IPS-15b (cell line): ENCODE data around the gene EFNA5.

Source experiments
- H3K27me3 ChIP-seq: one replicate; pipeline ENCODE4 v1.6.1; 2013; ENCODE audit warnings: low read length; ENCODE audit not compliant: control insufficient read depth, insufficient read depth
- H3K36me3 ChIP-seq: one replicate; pipeline ENCODE4 v1.6.1; 2013; ENCODE audit warnings: low read length; ENCODE audit not compliant: control insufficient read depth, insufficient read depth
- H3K4me1 ChIP-seq: one replicate; pipeline ENCODE4 v1.6.1; 2013; ENCODE audit warnings: mild to moderate bottlenecking, low read length; ENCODE audit not compliant: control insufficient read depth, insufficient read depth
- H3K4me3 ChIP-seq: one replicate; pipeline ENCODE4 v1.5.1; 2013; ENCODE audit warnings: low read depth, low read length
- H3K9ac ChIP-seq: one replicate; pipeline ENCODE4 v1.6.1; 2013; ENCODE audit warnings: low read depth, mild to moderate bottlenecking, low read length
- H3K9me3 ChIP-seq: one replicate; pipeline ENCODE4 v1.6.1; 2013; ENCODE audit warnings: mild to moderate bottlenecking, low read length; ENCODE audit not compliant: control insufficient read depth, insufficient read depth

Gene EFNA5

GRCh38 chr5:107368615-107369014, 302.1 kb downstream of the EFNA5 start:
- Histone ChIP-seq H3K36me3 (no peaks in the 10 kb centered on the region), H3K4me3 (no peak overlapping the region), H3K4me1 (peaks cover 16% of the 10 kb centered on the region), H3K9ac (no peak overlapping the region), H3K9me3 (no peaks in the 10 kb centered on the region), H3K27me3 (no peaks in the 10 kb centered on the region)

DNA sequence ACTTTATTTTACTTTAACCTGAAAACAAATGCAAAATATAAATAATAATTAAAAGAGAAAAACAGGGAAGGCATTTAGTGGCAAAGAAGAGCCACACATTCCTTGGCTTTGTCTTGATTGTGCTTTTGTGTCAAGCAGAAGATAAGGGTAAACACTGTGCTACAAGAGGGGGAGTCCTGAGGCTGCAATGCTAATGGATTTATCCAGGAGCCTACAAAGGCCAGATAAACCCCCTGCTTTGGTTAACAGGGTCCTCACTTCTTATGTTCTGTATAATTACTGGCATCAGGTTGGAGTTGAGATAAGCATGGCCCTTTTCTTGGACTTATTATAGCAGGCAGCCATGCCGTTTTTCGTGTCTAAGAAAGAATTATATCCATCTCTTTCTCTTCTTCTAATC, 302.8 kb downstream of the EFNA5 start:
- Histone ChIP-seq H3K27me3 (no peaks in the 10 kb centered on the region), H3K4me3 (no peak overlapping the region), H3K9ac (no peak overlapping the region), H3K4me1 (peaks cover 16% of the 10 kb centered on the region), H3K36me3 (no peaks in the 10 kb centered on the region), H3K9me3 (no peaks in the 10 kb centered on the region)

- H3K9ac ChIP-seq, result no peak overlapping the region
- peaks cover 16% of the 10 kb centered on the region for H3K4me1 ChIP-seq
- H3K4me3 ChIP-seq, result no peak overlapping the region
- H3K36me3 ChIP-seq, result no peaks in the 10 kb centered on the region
- H3K9me3 ChIP-seq, result no peaks in the 10 kb centered on the region
- no peaks in the 10 kb centered on the region for H3K27me3 ChIP-seq
Observed at GRCh38 chr5:107367480-107367879, 303.3 kb downstream of the EFNA5 start.

GRCh38 chr5:107365320-107366109, 305.2 kb downstream of the EFNA5 start:
- no peaks in the 10 kb centered on the region for H3K36me3 ChIP-seq
- H3K4me3 ChIP-seq, result no peak overlapping the region
- H3K4me1 ChIP-seq, result peaks cover 16% of the 10 kb centered on the region
- no peaks in the 10 kb centered on the region for H3K9me3 ChIP-seq
- H3K27me3 ChIP-seq, result no peaks in the 10 kb centered on the region
- no peak overlapping the region for H3K9ac ChIP-seq

- H3K9me3 ChIP-seq, result no peaks in the 10 kb centered on the region
- H3K4me1 ChIP-seq, result peaks cover 16% of the 10 kb centered on the region
- H3K27me3 ChIP-seq, result no peaks in the 10 kb centered on the region
- H3K36me3 ChIP-seq, result no peaks in the 10 kb centered on the region
- H3K9ac ChIP-seq, result no peak overlapping the region
- no peak overlapping the region for H3K4me3 ChIP-seq
Observed at GRCh38 chr5:107364443-107365319, 306.1 kb downstream of the EFNA5 start.

DNA sequence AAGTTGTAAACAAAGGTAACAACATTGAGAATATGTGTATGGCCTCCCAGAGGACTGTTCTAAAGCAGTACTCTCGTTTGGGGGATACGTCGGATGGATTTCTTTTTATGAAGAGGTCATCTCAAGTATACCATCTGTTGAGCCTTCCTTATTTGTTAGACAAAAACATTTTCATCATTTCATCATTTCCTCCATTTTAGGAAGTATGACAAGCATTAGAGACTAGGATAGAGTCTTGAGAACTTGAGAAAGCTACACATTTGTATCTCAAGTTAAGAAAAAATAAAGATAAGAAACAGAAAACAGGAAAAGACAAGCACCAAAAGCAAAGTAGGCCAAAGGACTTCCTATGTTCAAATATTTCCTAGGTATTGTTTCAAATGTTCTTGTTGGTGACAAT, 307.0 kb downstream of the EFNA5 start:
- Histone ChIP-seq H3K4me3 (no peak overlapping the region), H3K27me3 (no peaks in the 10 kb centered on the region), H3K9me3 (no peaks in the 10 kb centered on the region), H3K36me3 (no peaks in the 10 kb centered on the region), H3K9ac (no peak overlapping the region), H3K4me1 (peaks cover 16% of the 10 kb centered on the region)

GRCh38 chr5:107361945-107362344, 308.8 kb downstream of the EFNA5 start:
- no peaks in the 10 kb centered on the region for H3K4me1 ChIP-seq

GRCh38 chr5:107359916-107360234, 310.9 kb downstream of the EFNA5 start:
- Histone ChIP-seq H3K27me3 (no peaks in the 10 kb centered on the region), H3K9ac (no peak overlapping the region), H3K9me3 (no peaks in the 10 kb centered on the region), H3K36me3 (no peaks in the 10 kb centered on the region), H3K4me1 (no peaks in the 10 kb centered on the region), H3K4me3 (no peak overlapping the region)

More at GRCh38 chr5:107361945-107362344, 308.8 kb downstream of the EFNA5 start:
- H3K27me3 ChIP-seq, result no peaks in the 10 kb centered on the region
- no peak overlapping the region for H3K4me3 ChIP-seq
- no peaks in the 10 kb centered on the region for H3K36me3 ChIP-seq
- no peaks in the 10 kb centered on the region for H3K9me3 ChIP-seq
- no peak overlapping the region for H3K9ac ChIP-seq

- no peaks in the 10 kb centered on the region for H3K27me3 ChIP-seq
- no peak overlapping the region for H3K9ac ChIP-seq
- H3K4me3 ChIP-seq, result no peak overlapping the region
- H3K4me1 ChIP-seq, result no peaks in the 10 kb centered on the region
- H3K36me3 ChIP-seq, result no peaks in the 10 kb centered on the region
- H3K9me3 ChIP-seq, result no peaks in the 10 kb centered on the region
Observed at GRCh38 chr5:107359033-107359915, 311.5 kb downstream of the EFNA5 start.

DNA sequence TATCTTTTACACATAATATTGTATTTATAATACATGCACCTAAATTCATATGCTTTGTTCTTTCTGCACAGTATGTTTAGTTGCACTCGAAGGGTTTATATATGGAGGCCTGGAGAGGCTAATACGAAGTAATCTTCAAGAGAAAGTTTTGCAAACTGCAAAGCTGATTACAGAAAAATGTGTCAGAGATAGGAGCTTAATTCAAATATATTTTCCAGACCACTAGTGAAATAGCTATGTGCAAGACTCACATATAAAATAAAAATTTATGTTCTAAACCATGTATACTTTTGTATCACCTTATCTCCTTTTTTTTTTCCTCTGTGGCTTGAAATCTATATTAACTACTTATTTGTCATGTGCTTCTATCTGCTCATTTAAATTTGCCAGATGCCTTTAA, 313.8 kb downstream of the EFNA5 start:
- no peaks in the 10 kb centered on the region for H3K36me3 ChIP-seq
- no peaks in the 10 kb centered on the region for H3K9me3 ChIP-seq
- H3K4me1 ChIP-seq, result no peaks in the 10 kb centered on the region
- H3K9ac ChIP-seq, result no peak overlapping the region
- no peak overlapping the region for H3K4me3 ChIP-seq
- no peaks in the 10 kb centered on the region for H3K27me3 ChIP-seq

DNA sequence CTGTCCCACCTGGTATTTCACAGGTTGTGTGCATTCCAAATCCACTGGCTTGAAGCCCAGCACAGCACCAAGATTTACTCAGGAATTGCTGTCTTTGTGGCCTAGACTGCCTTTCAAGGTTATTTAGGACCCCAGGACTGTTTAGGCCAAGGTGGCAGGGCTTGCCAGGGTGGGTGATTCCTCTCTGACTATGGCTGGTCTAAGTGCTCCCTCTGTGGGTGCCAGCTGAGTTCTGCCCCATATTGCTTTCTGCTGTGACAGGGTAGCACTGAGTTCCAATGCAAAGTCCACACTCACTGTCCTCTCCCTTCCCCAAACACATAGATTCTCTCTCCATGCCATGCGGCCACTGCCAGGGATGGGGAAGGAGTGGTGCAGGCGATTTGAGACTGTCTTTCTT, 318.2 kb downstream of the EFNA5 start:
- H3K9me3 ChIP-seq, result no peaks in the 10 kb centered on the region
- H3K27me3 ChIP-seq, result no peaks in the 10 kb centered on the region
- no peaks in the 10 kb centered on the region for H3K4me1 ChIP-seq

More for the DNA sequence above, 318.2 kb downstream of the EFNA5 start:
- no peak overlapping the region for H3K4me3 ChIP-seq
- H3K36me3 ChIP-seq, result no peaks in the 10 kb centered on the region
- no peak overlapping the region for H3K9ac ChIP-seq
